Activated CD8-positive, alpha-beta memory T cell treated with anti-CD3 and anti-CD28 coated beads, Interleukin-2, amount 50 U/mL, for 1 hour (primary cell): ENCODE data around the gene NMRK2.
"Not testable (repeated sequence)": the region's sequence is repeated elsewhere in the genome, so short reads cannot be mapped to it uniquely, and the experiment has no call there.

Experiments
- DNase-seq: peaks from one replicate; pipeline ENCODE4 v3.0.0-alpha.2; 2020; ENCODE audit errors: extremely low read depth

Gene NMRK2

DNA sequence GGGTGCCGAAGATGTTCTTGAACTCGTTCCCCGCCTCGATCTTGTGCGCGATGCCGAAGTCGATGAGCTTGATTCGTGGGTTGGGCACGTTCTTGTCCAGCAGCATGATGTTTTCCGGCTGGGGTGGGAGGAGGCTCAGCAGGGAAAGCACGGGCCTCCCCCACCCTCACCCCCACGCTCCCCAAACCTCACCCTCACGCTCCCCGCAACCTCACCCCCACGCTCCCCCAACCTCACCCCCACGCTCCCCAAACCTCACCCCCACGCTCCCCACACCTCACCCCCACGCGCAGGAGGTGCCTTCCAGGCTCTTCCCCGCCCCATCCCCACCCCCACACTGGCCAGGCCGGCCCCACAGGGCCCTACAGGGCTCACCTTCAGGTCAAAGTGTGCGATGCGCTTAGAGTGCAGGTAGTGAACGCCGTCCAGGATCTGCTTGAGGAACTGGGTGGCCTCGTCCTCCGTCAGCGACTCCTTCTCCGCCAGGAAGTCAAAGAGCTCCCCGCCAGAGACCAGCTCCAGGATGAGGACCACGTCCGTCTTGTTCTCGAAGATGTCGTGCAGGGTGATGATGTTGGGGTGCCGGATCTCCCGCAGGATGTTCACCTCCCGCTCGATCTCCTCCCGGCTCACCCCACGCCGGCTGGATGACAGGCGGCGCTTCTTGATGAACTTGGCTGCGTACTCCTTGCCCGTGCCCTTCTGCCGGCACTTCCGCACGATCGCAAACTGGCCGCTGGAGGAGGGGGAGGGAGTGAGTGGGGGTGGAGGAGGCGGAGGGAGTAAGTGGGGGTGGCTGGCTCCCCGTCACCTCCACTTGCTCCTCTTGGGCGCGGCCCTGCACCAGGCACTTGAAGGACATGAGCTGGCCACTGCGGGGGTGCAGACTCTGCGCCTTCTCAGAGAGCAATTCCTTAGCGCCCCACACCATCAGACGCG lies 31.7 kb downstream of the NMRK2 start:
- no peak for DNase-seq

DNA sequence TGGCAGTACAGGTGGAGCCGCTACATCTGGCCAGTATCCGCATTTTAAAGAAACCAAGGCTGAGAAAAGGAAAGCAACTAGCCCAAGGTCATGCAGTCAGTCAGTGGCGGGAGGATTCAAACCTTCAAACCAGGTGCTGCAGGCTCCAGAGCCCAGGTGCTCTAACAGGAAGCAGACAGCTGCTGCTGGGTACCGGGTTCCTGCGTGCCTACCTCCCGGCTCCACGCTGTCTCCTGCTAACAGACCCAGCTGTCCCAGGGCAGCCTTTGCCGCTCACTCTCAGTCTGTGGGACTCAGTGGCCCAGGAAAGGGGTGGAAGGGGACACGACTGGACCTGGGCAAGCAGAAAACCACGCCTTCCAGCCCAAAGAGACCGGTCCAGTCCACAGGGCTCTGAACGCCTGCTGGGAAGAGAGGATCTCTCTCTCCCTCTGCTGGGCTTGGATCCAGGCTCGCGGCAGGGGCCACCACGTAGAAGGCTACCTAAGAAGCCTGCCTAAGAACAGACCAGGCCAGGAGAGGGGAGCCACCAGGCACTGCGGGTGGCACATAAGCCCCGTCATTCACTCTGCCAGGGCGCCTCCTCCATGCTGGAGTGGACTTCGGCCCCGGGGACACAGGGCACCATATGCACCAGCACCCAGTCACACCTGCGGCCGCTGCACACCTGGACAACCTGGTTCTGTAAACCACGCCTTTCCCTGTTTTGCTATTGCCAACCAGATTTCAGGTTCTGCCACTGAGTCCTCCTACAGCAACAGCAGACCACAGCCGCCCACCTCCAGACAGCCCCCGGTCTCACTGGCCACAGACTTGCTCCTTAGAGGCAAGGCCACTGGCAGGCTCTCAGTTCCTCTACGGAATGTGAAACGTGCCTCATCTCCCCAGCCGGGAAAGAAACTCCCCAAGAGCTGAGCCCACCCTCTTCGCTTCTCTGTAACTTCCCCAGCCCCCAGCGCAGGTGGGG lies 33.5 kb downstream of the NMRK2 start:
- DNase-seq, result no peak

DNA sequence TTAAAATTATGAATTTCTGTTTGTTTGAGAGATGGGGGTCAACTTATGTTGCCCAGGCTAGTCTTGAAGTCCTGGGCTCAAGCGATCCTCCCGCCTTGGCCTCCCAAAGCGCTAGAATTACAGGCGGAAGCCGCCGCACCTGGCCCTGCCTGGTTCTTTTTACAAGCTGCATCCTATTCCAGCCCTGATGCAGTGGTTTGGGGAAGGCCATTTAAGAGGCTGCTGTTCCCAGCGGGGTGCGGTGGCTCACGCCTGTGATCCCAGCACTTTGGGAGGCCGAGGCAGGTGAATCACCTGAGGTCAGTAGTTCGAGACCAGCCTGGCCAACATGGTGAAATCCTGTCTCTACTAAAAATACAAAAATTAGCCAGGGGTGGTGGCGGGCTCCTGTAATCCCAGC lies 35.1 kb downstream of the NMRK2 start:
- DNase-seq, result not testable (repeated sequence)

DNA sequence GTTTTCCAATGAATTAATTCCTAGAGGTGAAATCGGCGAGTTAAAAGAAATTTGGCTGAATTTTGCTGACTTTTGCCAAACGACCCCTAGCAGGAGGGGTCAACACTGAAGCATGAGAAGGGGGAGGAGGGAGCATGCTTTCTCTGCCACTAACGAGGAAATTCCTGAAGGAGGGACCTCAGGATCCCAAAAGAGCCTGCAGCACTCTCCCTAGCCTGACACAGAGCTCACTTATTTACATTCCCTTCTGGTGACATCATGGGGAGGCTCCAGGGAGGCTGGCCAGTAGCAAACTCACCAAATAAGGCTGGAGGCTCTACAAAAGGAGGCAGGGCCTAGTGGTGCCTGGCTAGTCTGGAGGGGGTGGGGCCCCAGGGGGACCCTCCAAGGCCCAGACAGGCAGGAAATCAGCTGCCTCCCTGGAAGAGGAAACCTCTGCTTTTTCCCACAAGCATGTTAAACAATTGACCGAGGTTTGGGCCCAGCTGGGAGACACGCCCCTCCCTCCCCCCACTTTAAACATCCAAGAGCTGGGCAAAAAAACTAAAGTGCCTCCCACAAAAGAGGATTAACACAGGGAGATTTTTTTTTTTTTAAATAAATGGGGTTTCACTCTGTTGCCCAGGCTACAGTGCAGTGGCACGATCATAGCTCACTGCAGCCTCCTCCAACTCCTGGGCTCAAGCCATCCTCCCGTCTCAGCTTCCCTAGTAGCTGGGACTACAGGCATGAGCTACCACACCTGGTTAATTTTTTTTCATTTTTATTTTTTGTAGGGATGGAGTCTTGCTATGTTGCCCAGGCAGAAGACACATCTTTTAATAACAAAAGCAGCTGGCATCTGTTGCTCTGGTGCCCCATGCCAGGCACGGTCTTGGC lies 35.9 kb downstream of the NMRK2 start:
- DNase-seq, result no peak

DNA sequence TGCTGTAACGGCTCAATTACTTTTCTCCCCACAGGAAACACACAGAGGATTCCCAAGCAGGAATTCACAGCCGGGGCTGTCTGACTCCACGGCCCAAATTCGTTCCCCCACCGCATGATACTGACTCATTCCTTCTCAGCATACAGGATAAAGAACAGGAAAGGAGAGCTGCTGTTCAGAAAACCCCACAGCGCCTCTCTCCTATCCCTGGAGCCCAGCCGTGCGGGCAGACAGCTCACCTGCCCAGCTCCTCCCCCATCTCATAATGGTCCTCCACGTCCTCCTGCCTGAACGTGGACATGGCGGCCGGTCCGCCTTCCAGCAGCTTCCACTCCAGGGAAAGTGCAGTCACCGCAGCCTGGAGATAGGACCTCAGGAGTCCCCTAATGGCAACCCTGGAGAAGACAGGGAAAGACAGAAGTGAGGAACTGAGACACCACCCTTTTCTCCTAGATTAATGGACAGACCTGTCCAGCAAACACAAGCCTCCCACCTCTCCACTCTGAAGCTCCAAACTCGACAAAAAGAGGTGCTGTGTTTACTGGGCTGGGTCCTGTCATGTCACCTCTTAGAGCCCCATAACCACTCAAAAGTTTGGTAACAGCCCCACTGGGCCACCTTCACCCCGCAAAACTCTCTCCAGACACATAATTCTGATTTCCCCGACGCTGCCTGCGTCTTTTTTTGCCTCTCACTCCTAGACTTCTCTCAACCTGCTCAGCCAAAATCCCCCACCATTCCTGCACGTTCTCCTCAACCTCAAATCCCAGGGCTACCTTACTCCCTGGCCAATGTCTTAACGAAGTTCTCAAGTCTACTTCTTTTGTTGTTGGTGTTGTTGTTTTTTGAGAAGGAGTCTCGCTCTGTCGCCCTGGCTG lies 36.8 kb downstream of the NMRK2 start:
- DNase-seq, result no peak

DNA sequence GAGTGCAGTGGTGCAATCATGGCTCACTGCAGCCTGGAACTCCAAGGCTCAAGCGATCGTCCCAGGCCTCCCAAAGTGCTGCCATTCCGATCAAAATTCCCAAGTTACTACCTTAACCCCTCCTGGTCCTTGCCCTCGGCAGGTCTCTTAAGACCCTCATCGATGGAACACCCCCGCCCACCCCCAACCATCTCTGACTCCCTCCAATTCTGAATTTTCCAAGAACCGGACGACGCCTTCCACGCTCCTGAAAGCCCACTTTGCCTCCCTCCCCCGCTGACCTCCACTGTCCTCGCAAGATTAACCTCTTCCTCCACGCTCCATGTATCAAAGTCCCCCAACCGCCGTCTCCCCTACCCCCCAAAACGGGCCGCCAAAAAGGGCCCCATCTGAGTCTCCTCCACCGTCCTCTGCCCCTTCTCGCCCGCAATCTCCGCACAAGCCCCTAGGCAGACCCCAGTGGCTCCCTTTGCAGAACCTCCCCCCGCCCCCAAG lies 37.5 kb downstream of the NMRK2 start:
- no peak for DNase-seq

DNA sequence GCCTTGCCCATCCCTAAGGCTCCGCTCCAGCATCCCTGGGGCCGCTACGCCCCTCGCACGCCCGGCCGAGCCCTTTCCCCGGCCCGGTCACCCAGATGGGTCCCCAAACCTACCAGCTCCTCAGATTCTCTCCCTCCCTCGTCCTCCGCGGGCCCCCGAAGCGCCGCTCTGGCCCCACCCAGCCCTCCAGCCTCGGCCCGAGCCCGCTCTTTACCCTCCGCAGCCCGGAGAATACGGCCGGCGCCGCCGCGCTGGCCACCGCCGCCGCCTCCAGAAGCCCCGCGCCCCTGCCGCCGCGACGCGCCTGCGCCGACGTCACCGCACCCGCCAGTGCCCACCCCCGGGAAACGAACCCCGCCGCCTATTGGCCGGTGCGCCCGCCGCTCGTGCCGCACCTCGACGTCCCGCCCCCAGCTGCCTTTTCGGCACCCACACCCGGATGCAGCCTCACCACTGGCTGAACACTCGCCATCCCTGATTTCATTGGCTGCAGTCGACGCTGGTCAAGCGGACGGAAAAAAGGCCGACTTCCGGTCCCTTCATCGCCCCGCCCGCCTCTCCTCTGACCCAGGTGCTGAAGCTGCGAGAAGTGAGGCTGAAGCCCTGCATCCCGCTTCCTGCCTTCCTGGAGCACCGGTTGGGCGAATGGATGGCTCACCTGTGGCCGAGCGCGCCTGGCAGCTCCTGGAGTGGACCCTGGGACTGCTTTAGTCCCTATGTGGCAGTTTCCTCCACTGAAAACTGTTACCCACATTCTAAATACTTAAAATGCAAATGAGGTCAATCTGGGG lies 38.1 kb downstream of the NMRK2 start, which contains the start of gene DAPK3:
DAPK3 (minus strand) TSS at position 292 of the 791 bp plus-strand sequence. CDS start 1,364 bp downstream, outside the sequence.
- peak; percentile 51 for DNase-seq

DNA sequence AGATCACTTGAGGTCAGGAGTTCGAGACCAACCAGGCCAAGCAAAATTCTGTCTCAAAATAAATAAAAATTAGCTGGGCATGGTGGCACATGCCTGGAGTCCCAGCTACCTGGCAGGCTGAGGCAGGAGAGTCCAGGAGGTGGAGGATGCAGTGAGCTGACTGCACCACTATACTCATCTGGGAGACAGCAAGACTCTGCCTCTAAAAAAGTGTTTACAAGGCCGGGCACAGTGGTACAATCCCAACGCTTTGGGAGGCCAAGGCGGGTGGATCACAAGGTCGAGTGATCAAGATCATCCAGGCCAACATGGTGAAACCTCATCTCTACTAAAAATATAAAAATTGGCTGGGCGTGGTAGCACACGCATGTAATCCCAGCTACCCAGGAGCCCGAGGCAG lies 42.3 kb downstream of the NMRK2 start:
- no peak for DNase-seq

DNA sequence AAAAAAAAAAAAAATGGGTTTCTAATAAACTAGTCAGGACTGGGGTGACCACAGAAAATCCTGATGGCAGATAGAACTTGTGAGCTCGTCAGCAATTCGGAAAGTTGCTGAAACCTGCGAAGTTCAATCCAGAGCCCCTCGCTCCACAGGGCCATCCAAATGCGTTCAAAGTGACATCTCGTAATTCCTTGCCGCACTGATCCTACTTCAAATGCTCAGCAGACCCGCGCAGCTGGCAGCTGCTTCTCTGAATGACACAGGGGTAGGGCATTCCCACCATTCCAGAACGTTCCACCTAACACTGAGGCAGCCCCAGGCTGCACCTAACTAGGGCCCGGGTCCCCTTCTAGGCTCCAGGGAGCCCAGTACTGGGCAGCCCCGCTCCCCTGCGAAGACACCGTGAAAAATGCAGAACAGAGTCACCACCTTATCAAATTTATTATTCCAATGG lies 42.8 kb downstream of the NMRK2 start:
- no peak for DNase-seq

DNA sequence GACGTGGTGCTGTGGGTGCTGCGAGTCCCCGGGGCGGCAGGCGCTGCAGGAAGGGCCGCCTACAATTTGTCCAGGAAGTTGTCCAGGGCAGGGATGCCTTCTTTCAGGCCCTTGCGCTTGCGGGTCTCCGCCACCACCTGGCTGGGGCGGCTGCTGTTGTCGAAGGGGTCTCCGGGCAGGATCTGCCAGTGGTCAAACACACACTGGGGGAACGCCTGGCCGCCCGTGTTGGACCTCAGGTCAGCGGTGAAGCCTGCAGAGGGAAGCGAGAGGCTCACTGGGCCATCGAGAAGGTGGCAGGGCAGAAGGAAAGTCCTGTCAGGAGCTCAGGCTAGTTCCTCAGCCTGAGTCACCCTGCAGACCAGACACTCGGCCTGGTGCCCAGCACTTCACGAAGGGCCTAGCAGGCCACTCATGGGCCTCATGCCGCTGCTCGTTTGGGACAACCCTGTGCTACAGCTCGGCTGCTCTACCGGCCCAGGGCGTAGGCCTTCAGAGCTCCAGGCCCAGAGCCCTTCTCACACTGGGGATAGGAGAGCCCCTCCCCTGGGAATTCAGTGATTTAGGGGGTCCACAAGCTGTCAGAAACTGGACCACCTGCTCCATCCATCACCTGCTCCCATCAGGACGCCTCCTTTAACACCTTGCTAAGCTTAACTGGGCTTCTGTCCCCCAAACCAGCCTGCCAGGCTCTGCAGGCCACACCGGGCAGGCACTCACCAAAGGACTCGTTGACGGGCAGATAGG lies 43.8 kb downstream of the NMRK2 start:
- no peak for DNase-seq

DNA sequence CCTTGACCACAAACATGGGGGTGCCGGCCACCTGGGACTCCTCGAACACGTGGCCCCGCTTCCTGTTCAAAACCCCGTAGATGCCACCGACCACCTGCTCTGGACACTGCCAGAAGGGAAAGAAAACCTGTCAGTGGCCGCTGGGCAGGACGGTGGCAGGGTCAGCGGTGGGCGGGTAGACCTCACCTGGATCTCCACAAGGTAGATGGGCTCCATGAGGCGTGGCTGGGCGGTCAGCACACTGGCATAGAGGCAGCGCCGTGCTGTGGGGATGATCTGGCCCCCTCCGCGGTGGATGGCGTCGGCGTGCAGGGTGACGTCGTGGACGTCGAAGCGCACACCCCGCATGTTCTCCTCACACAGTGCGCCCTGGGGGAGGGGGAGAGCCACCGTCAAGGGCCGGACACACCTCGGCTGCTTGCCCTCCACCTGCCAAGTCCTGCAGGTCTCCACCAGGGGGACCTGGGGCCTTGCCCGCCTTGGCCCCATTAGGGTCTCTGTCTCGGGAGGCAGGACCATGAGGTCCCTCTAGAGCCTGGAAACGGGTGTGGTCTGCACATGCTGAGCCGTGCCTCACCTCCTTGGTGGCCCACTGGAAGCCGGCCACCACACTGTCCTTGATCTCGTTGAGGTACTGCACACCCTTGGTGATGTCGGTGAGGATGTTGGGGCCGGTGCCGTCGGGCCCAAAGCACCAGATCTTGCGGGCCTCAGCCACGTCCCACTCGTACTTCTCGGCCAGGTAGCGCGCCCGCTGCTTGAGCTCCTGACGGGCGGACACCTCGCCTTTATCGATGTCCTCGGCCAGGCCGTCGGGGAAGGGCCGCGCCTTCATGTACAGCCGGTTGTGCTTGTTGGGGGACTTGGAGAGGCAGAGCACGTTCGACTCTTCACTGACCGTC lies 44.6 kb downstream of the NMRK2 start:
- no peak for DNase-seq

DNA sequence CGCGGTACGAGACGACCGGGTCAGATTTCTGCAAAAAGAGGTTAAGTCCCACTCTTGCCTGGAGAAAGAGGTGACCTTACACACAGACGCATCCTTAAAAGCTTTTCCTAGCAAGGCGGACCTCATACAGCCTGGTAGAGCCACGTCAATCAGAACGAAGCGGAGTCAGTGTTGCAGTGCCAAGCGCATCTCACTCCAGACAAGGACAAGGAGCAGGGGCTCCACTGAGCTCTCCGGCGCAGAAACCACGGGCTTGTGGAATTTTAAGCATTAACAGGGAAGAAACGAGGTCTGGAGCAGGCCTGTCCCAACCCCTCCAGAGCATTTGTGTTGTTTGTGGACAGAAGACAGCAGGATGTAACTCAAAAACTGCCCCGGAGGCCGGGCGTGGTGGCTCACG lies 45.3 kb downstream of the NMRK2 start:
- no peak for DNase-seq

DNA sequence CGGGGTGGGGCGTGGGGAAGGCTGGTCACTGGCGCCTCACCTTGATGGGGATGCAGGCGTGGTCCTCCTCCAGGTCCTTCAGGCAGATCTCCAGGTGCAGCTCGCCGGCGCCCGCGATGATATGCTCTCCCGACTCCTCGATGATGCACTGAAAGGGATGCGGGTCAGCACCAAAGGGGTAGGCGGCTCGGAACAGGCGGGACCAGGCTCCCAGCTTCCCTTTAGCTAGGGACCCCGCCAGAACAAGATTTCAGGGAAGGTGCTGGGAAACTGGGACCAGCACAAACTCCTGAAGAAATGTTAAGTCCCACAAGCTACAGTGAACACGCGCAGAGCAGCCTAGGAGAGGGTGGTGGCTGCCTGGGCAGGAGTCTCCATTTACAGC lies 46.4 kb downstream of the NMRK2 start:
- no peak for DNase-seq

DNA sequence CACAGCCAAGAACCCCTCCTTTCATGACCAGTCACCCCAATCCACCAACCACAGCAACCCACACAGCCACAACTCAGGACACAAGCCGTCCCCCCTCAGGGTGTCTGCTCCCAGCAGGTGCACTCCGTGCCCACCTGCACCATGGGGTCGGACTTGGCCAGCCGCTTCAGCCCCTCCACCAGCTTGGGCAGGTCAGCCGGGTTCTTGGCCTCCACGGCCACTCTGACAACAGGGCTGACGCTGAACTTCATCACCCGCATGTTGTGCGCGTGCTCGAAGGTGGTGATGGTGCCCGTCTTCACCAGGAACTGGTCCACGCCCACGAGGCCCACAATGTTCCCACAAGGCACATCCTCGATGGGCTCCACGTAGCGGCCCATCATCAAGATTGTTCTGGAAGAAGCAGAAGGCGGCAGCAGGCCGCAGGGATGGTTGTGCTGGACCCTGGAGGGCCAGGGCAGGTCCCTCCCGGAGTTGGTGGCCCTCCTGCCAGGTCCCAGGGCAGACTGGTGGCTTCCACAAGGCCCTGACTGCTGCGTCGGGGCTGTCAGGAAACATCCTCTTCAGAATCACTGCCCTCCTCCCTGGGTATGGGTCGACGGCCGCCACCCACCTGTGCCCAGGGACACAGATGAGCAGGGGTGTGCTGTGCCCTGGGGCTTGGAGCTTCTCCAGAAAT lies 46.9 kb downstream of the NMRK2 start:
- DNase-seq, result no peak

DNA sequence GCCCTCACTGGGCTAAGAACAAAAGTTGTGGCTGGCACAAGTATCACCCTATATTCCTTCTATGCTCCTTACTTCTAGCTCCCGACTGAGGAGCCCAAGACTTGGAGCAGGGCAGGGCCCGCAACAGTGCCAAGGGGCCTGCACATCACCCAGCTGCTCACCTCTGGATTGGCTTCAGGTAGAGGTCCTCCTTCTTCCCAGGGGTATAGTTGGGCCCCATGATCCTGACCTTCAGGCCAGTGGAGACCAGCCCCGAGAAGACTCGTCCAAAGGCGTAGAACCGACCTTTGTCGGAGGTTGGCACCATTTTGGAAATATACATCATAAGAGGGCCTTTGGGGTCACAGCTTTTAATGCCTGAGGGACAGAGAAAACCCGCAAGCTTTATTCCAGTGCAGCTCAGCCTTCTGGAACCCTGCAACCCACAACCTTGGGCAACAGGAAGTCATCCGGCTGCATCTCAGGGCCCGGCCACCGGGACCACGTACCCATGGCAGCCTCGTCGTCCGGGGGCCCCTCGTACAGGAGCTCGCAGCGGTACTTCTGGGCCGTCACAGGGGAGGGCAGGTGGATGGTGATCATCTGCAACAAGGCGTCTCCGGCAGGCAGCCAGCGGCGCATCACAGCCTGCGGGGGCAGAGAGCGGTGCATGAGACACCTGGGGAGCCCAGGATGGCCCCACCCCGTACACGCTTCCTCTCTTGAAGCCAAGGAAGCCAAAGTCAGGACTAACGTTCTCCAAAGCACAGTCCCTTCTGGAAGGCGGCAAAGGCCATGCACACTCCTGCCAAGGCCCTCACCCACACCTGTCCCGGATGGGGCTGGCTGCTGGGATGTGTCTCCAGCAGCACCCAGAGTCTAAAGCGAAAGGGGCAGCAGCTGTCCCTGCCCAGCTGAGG lies 47.7 kb downstream of the NMRK2 start:
- DNase-seq, result no peak

DNA sequence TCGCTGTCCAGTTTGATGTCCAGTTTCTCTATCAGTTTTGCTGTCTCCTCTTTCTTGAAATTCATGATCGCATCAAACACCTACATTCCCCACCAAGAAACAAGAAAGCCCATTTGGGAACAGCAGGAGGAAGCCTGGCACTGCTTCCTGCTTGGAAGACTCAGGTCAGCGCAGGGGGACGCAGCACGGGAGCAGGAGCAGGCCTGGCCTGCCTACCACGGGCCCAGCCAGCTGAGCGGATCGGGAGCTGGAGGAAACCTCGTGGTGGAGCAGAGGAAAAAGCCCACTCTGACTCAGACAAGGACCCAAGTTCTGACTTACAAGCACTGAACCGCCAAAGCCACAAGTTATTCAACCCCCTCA lies 48.5 kb downstream of the NMRK2 start:
- no peak for DNase-seq
